Nephron progenitor cell (in vitro differentiated cells): Measurements from ENCODE around the gene KRTAP20-2.

ENCODE experiments used
- DNase-seq: peaks from one replicate; pipeline ENCODE4 v3.0.0; 2021
- H3K27ac Mint-ChIP-seq: 2 replicates; pipeline ENCODE4 v1.8.0; 2021; ENCODE audit warnings: mild to moderate bottlenecking, moderate library complexity, mixed read lengths
- H3K27me3 Mint-ChIP-seq: 2 replicates; pipeline ENCODE4 v1.8.0; 2021; ENCODE audit warnings: mild to moderate bottlenecking, low read depth, mixed read lengths; ENCODE audit not compliant: poor library complexity
- H3K36me3 Mint-ChIP-seq: 2 replicates; pipeline ENCODE4 v1.8.0; 2021; ENCODE audit warnings: low read depth, mixed read lengths
- H3K4me1 Mint-ChIP-seq: 2 replicates; pipeline ENCODE4 v1.8.0; 2021; ENCODE audit warnings: mixed read lengths
- H3K4me3 Mint-ChIP-seq: 2 replicates; pipeline ENCODE4 v1.8.0; 2021; ENCODE audit warnings: mild to moderate bottlenecking, moderate library complexity, mixed read lengths
- H3K9me3 Mint-ChIP-seq: 2 replicates; pipeline ENCODE4 v1.8.0; 2021; ENCODE audit warnings: mild to moderate bottlenecking, moderate library complexity, mixed read lengths
- TF ChIP-seq, protein P1 (sequence below): fragments of 200-600 bp; sonication (generic); IDR thresholded peaks from 2 replicates; pipeline ENCODE4 v1.5.0; 2021; ENCODE audit warnings: antibody characterized with exemption

KRTAP20-2 gene

DNA sequence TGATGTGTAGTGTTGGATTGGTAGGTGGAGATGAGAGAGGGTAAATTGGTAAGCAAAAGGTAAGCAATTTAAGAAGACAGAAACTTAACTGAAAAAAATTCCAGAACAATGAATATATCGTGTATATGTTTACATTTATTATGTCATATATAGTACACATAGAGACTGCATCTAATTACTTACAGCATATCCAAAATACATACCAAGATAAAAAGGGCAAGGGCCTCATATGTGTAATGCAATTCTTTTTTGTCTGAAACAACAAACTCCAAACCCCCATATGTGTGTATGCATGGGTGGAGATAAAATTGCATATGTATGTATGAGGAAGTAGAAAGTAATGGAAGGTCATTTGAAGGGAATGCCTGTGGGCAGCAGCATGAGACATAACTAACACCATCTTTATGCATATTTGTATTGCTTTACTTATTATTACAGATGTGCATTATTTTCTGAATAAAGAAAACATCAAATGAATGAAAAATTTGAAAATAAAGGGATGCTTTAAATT lies 12.0 kb downstream of the KRTAP20-2 start:
- DNase-seq = no peak
- no peaks in the 10 kb centered on the region for H3K36me3 Mint-ChIP-seq
- H3K9me3 Mint-ChIP-seq = peaks cover 35% of the 10 kb centered on the region
- H3K27ac Mint-ChIP-seq = no peak overlapping the region
- H3K27me3 Mint-ChIP-seq = no peaks in the 10 kb centered on the region
- H3K4me3 Mint-ChIP-seq = no peak overlapping the region
- H3K4me1 Mint-ChIP-seq = no peaks in the 10 kb centered on the region
- TF ChIP-seq, protein P1, sequence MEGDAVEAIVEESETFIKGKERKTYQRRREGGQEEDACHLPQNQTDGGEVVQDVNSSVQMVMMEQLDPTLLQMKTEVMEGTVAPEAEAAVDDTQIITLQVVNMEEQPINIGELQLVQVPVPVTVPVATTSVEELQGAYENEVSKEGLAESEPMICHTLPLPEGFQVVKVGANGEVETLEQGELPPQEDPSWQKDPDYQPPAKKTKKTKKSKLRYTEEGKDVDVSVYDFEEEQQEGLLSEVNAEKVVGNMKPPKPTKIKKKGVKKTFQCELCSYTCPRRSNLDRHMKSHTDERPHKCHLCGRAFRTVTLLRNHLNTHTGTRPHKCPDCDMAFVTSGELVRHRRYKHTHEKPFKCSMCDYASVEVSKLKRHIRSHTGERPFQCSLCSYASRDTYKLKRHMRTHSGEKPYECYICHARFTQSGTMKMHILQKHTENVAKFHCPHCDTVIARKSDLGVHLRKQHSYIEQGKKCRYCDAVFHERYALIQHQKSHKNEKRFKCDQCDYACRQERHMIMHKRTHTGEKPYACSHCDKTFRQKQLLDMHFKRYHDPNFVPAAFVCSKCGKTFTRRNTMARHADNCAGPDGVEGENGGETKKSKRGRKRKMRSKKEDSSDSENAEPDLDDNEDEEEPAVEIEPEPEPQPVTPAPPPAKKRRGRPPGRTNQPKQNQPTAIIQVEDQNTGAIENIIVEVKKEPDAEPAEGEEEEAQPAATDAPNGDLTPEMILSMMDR = no peak

DNA sequence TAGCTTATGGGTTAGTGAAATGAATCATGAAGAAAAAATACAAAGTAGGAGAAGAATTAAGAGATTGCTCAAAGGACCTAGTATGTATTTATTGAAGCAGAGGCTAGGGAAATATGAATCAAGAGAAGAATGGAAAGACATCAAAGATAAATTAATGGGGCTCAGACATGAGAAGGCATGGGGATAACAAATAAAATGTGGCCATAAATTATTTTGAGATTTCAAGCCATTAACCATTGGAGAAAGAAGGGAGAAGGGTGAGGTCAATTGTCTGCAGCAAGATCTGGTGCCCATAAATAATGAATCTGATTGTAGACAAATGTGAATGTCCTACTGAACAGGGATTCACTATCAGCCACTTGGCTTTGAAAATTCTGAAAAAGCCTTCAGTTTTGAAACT lies 17.9 kb downstream of the KRTAP20-2 start:
- H3K9me3 Mint-ChIP-seq = peaks cover 31% of the 10 kb centered on the region
- H3K4me3 Mint-ChIP-seq = no peak overlapping the region
- H3K36me3 Mint-ChIP-seq = no peaks in the 10 kb centered on the region

DNA sequence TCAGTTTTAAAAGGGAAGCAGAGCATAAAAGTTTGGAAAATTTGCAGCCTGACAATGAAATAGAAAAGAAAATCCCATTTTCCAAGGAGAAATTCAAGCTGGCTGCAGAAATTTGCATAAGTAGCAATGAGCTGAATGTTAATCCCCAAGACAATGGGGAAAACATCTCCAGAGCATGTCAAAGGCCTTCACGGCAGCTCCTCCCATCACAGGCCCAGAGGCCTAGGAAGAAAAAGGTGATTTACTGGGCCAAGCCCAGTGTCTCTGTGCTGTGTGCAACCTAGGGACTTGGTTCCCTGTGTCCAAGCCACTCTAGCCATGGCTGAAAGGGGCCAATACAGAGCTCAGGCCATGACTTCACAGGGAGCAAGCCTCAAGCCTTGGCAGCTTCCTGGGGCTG lies 33.8 kb downstream of the KRTAP20-2 start:
- peaks cover 13% of the 10 kb centered on the region for H3K36me3 Mint-ChIP-seq
- H3K27ac Mint-ChIP-seq = no peak overlapping the region
- H3K4me1 Mint-ChIP-seq = no peaks in the 10 kb centered on the region
- DNase-seq = no peak
- no peaks in the 10 kb centered on the region for H3K27me3 Mint-ChIP-seq
- H3K4me3 Mint-ChIP-seq = no peak overlapping the region
- peaks cover 31% of the 10 kb centered on the region for H3K9me3 Mint-ChIP-seq
- TF ChIP-seq, protein P1 = no peak

More for the DNA sequence above, 17.9 kb downstream of the KRTAP20-2 start:
- Mint-ChIP-seq H3K27ac (no peak overlapping the region), H3K27me3 (no peaks in the 10 kb centered on the region), H3K4me1 (no peaks in the 10 kb centered on the region)
- TF ChIP-seq, protein P1 = no peak
- no peak for DNase-seq

DNA sequence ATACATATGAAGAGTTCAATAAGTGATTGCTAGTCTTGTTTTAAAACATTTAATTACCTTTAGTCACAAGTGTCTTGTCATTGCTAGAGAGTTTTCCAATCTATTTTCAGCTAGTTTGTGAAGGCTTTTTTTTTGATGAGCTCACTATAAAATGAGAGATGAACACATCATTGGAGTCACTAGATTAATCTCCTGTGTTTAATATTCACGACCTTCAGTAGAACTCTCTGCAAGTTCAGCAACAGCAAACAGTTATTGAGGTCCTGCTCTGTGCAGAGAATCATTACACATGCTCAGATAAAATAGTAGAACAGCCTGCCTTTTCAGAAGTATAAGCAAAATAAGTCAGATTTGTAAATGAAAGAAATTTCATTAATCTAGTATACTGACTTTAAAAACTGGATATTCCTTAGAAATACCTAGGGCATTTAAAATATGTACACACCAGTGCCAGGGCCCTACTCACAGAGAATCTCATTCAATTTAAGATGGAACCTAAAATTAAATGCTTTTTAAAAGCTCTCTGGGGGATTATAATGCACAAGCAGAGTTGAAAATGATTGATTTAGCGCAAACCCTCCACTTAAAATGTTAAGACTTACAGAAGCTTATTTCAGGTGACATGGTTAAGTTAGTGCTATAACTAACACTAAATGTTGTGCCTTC lies 38.1 kb downstream of the KRTAP20-2 start:
- Mint-ChIP-seq H3K36me3 (peaks cover 13% of the 10 kb centered on the region), H3K27ac (no peak overlapping the region), H3K27me3 (no peaks in the 10 kb centered on the region), H3K4me1 (no peaks in the 10 kb centered on the region), H3K9me3 (peaks cover 49% of the 10 kb centered on the region), H3K4me3 (no peak overlapping the region)
- DNase-seq = no peak
- TF ChIP-seq, protein P1 = no peak

DNA sequence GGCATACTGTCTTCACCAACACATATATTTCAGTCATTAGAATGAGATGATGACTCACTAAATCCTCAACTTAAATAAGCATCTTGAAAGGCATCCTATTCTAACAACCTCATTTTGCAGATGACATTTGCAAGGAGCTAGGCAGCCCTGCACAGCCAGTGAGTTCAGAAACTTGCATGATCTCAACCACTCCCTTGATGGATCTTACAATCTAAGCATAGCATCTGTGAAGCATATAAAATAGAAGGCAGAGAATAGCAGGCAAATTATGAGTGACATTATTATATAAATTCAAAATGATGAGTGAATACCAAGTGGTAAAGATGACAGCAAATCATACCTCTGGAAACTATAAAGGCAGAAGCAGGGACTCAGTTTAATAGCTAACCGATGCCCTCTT lies 39.3 kb downstream of the KRTAP20-2 start:
- TF ChIP-seq, protein P1 = no peak
- Mint-ChIP-seq H3K27me3 (no peaks in the 10 kb centered on the region), H3K9me3 (peaks cover 46% of the 10 kb centered on the region), H3K4me3 (no peak overlapping the region), H3K36me3 (peaks cover 13% of the 10 kb centered on the region), H3K27ac (no peak overlapping the region), H3K4me1 (no peaks in the 10 kb centered on the region)
- no peak for DNase-seq

DNA sequence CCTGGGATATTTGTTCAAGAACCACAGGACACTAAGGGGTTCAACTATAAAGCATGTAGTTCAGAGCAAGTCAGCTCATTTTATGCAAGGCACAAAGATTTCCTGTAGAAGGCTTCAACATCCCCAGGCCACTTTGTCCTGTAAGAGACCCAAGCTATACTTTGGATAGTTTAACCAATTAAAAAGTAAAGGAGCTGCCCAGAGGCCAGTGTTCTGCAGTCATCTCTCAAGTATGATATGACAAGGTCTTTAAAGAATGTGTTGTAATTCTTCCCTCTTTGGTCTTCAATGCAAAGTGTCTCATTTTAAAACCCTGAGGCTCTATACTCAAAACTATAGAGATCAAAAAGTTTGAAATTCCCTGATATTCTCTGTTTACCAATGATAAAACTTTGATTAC lies 41.7 kb downstream of the KRTAP20-2 start:
- Mint-ChIP-seq H3K4me3 (no peak overlapping the region), H3K27ac (no peak overlapping the region), H3K4me1 (no peaks in the 10 kb centered on the region), H3K27me3 (peaks cover 4% of the 10 kb centered on the region), H3K36me3 (no peaks in the 10 kb centered on the region), H3K9me3 (peaks cover 23% of the 10 kb centered on the region)
- TF ChIP-seq, protein P1 = no peak
- DNase-seq = no peak
